ENCODE results near the gene CHSY3.

The CHSY3 gene

GRCh38 chr5:130052752-130053151 is 148.5 kb downstream of the CHSY3 start:
- Histone ChIP-seq H3K36me3 (ENCODE audit: control insufficient read depth in 2 of 2, insufficient read depth in 1 of 2, low read length in 2 of 2) (no peaks in the 10 kb centered on the region), H3K27ac (ENCODE audit: extremely low read depth, low read depth, low read length) (no peak overlapping the region), H3K4me3 (ENCODE audit: low read depth, low read length) (no peak overlapping the region), H3K9me3 (ENCODE audit: control insufficient read depth, insufficient read depth, low read depth, low read length) (no peaks in the 10 kb centered on the region), H3K4me1 (ENCODE audit: control insufficient read depth, insufficient read depth, low read length) (no peaks in the 10 kb centered on the region)
- ChIA-PET POLR2A (no interaction called here), CTCF (no interaction called here)
- TF ChIP-seq ZIC2 (tag by site-specific recombination; IDR thresholded peaks at IDR 0.05) (no peak), ZSCAN4 (tag by site-specific recombination; IDR thresholded peaks at IDR 0.05) (no peak), TRIM28 (IDR thresholded peaks at IDR 0.05; ENCODE audit: borderline replicate concordance, low read length) (no peak), WT1 (tag by site-specific recombination; IDR thresholded peaks at IDR 0.05) (no peak), HIC1 (tag by site-specific recombination; IDR thresholded peaks at IDR 0.05) (no peak), OSR2 (tag by site-specific recombination; IDR thresholded peaks at IDR 0.05) (no peak)

GRCh38 chr5:130055572-130055971 is 151.3 kb downstream of the CHSY3 start:
- ChIA-PET POLR2A (no interaction called here), CTCF (no interaction called here)
- Histone ChIP-seq H3K4me1 (ENCODE audit: control insufficient read depth, insufficient read depth, low read length) (no peaks in the 10 kb centered on the region), H3K27ac (ENCODE audit: extremely low read depth, low read depth, low read length) (no peak overlapping the region), H3K36me3 (ENCODE audit: control insufficient read depth in 2 of 2, insufficient read depth in 1 of 2, low read length in 2 of 2) (no peaks in the 10 kb centered on the region), H3K4me3 (ENCODE audit: low read depth, low read length) (no peak overlapping the region), H3K9me3 (ENCODE audit: control insufficient read depth, insufficient read depth, low read depth, low read length) (no peaks in the 10 kb centered on the region)
- TF ChIP-seq PRDM1 (tag by site-specific recombination; IDR thresholded peaks at IDR 0.05) (no peak), ZNF214 (tag by site-specific recombination; IDR thresholded peaks at IDR 0.05; ENCODE audit: borderline replicate concordance) (no peak), ZNF600 (tag by site-specific recombination; IDR thresholded peaks at IDR 0.05) (no peak), ZNF792 (tag by site-specific recombination; IDR thresholded peaks at IDR 0.05) (no peak), ZSCAN5A (tag by site-specific recombination; IDR thresholded peaks at IDR 0.05) (no peak), BCL11A (tag by site-specific recombination; IDR thresholded peaks at IDR 0.05; ENCODE audit: low read depth) (no peak), GFI1B (tag by site-specific recombination; IDR thresholded peaks at IDR 0.05) (no peak), ZNF830 (tag by site-specific recombination; IDR thresholded peaks at IDR 0.05; ENCODE audit: low read depth) (no peak), ZIC2 (tag by site-specific recombination; IDR thresholded peaks at IDR 0.05) (no peak), RBAK (tag by site-specific recombination; IDR thresholded peaks at IDR 0.05) (no peak), ZNF2 (tag by site-specific recombination; IDR thresholded peaks at IDR 0.05) (no peak), ZFP3 (tag by site-specific recombination; IDR thresholded peaks at IDR 0.05; ENCODE audit: low read depth) (no peak), AEBP2 (tag by site-specific recombination; IDR thresholded peaks at IDR 0.05; ENCODE audit: borderline replicate concordance) (no peak), ZSCAN16 (tag by site-specific recombination; IDR thresholded peaks at IDR 0.05) (no peak)

All from HEK293 (cell line).